ENCODE data around the gene SAA4. TPM values are rescaled to one million over a fixed set of nuclear protein-coding genes. Genes with fewer than 3 reads are reported as not detected.
"Not testable (repeated sequence)": the region's sequence is repeated elsewhere in the genome, so short reads cannot be mapped to it uniquely, and the experiment has no call there.

The SAA4 gene
- polyA plus RNA-seq, 2 of the 4 experiments (the other 2 are of a cell fraction) = not detected

GRCh38 chr11:18248561-18248960 lies 12.0 kb upstream of the SAA4 start, which contains the start of gene SAA2:
SAA2 (minus strand) TSS chr11:18248668; CDS start chr11:18248011, 657 bp downstream.
- DNase-seq (ENCODE audit: low read depth in 1 of 2, low spot score in 1 of 2) (no peak), ATAC-seq (no peak)
- TF ChIP-seq NR3C1 (IDR thresholded peaks at IDR 0.05) = no peak
- TF ChIP-seq POLR2A (IDR thresholded peaks at IDR 0.05; ENCODE audit: low read length) = no peak
- no peak for TF ChIP-seq MAZ (IDR thresholded peaks at IDR 0.05; ENCODE audit: borderline replicate concordance, low read depth, low read length)
- TF ChIP-seq HEYL (CRISPR knock-in tag; IDR thresholded peaks at IDR 0.05) = no peak
- TF ChIP-seq EHF (CRISPR knock-in tag; IDR thresholded peaks at IDR 0.05) = no peak
- TF ChIP-seq CHD2 (IDR thresholded peaks at IDR 0.05; ENCODE audit: low read length, partially characterized antibody) = no peak
- TF ChIP-seq CTCF (IDR thresholded peaks at IDR 0.05) = no peak
- no peak for TF ChIP-seq ZSCAN20 (CRISPR knock-in tag; IDR thresholded peaks at IDR 0.05)
- TF ChIP-seq KDM5A (IDR thresholded peaks at IDR 0.05) = no peak
- no peak for TF ChIP-seq NPAS2 (CRISPR knock-in tag; IDR thresholded peaks at IDR 0.05; ENCODE audit: borderline replicate concordance)

GRCh38 chr11:18247191-18247581 lies 10.6 kb upstream of the SAA4 start:
- H3K4me1 ChIP-seq; H3K9me3 ChIP-seq; H3K4me2 ChIP-seq; CTCF ChIA-PET; H3K27ac ChIP-seq; H3K4me3 ChIP-seq; FAIRE-seq; POLR2A ChIA-PET; DNase-seq (ENCODE audit: low read depth in 1 of 2, low spot score in 1 of 2): not testable (repeated sequence)
- WGBS (ENCODE audit: missing lambda C conversion rate) = 45% methylated on average over 5 of the region's 6 CpGs
- peak in 1 of 2 experiments; percentile 5; a peak in 1 of 6 replicates for ATAC-seq

More at GRCh38 chr11:18248561-18248960, 12.0 kb upstream of the SAA4 start, which contains the start of gene SAA2:
- ChIA-PET CTCF (interaction anchor here (0.5 kb wide), 1 partner anchor 13 kb away, joined by 5 read pairs; no protein-coding TSS in a partner anchor), POLR2A (no interaction called here)
- no peak for FAIRE-seq
- H3K4me1 ChIP-seq = no peaks in the 10 kb centered on the region
- H3K27ac ChIP-seq = no peak within 1 kb of the TSS
- WGBS (ENCODE audit: missing lambda C conversion rate) = 45% methylated on average over 5 of the region's 5 CpGs
- 0 out of 3 replicates have a peak, but pooled peaks cover 1% of the 10 kb centered on the region for H3K9me3 ChIP-seq
- no peak within 1 kb of the TSS for H3K4me3 ChIP-seq
- H3K4me2 ChIP-seq = no peak within 1 kb of the TSS

- ATAC-seq = peak; percentile 20 to 33; a peak in 3 of 6 replicates
- H3K4me2 ChIP-seq; FAIRE-seq; H3K4me1 ChIP-seq; H3K9me3 ChIP-seq; H3K4me3 ChIP-seq; POLR2A ChIA-PET; H3K27ac ChIP-seq; DNase-seq (ENCODE audit: low read depth in 1 of 2, low spot score in 1 of 2): not testable (repeated sequence)
- 69% methylated on average over 10 of the region's 11 CpGs for WGBS (ENCODE audit: missing lambda C conversion rate)
- CTCF ChIA-PET = interaction anchor here (0.6 to 1.4 kb wide), 2 partner anchors 11 to 176 kb away, joined by 4 to 5 read pairs; partner anchors contain the start of gene SAA4
Observed at GRCh38 chr11:18246379-18247190, 10.0 kb upstream of the SAA4 start.

DNA sequence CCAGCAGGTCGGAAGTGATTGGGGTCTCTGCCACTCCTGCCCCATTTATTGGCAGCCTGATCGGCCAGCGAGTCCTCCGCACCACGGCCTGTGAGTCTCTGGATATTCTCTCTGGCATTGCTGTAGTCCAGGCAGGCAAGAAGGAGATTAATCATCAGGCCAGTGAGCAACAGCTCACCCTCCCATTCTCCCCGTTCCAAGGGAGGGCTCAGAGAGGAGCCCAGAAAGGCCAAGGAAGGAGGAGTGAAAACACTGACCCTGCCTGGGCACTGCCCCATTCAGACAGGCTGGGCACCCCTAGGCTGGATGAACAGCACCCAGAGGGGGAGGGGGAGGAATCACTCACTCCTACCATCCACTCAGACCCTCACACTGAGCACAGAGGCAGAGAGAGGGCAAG lies 8.8 kb upstream of the SAA4 start:
- no peak for ATAC-seq
- FAIRE-seq = no peak
- H3K4me1 ChIP-seq = no peaks in the 10 kb centered on the region
- H3K4me3 ChIP-seq = no peak overlapping the region
- ChIA-PET POLR2A (no interaction called here), CTCF (interaction anchor here (1.4 to 1.6 kb wide), 2 partner anchors 9 to 20 kb away, joined by 3 to 4 read pairs; partner anchors contain the start of gene SAA4)
- no peak for DNase-seq (ENCODE audit: low read depth in 1 of 2, low spot score in 1 of 2)
- no peak overlapping the region for H3K27ac ChIP-seq
- WGBS (ENCODE audit: missing lambda C conversion rate) = 55% methylated on average over 6 of the region's 6 CpGs
- H3K4me2 ChIP-seq = no peak overlapping the region
- 0 out of 3 replicates have a peak, but pooled peaks cover 5% of the 10 kb centered on the region for H3K9me3 ChIP-seq
- TF ChIP-seq KDM1A (IDR thresholded peaks at IDR 0.05; ENCODE audit: low read depth) (no peak), RAD21 (conservative IDR thresholded peaks at IDR 0.05 in 1 of 2, IDR thresholded peaks at IDR 0.05 in 1 of 2) (no peak), MYC (IDR thresholded peaks at IDR 0.05; ENCODE audit: borderline replicate concordance, low read length) (no peak), HDAC2 (IDR thresholded peaks at IDR 0.05) (no peak), EP300 (IDR thresholded peaks at IDR 0.05) (no peak), PBX3 (IDR thresholded peaks at IDR 0.05) (no peak), HOXB5 (CRISPR knock-in tag; IDR thresholded peaks at IDR 0.05) (no peak), KDM5A (IDR thresholded peaks at IDR 0.05) (no peak), RARB (CRISPR knock-in tag; IDR thresholded peaks at IDR 0.05) (no peak), JUN (IDR thresholded peaks at IDR 0.05) (no peak)
- TF ChIP-seq, protein P1, sequence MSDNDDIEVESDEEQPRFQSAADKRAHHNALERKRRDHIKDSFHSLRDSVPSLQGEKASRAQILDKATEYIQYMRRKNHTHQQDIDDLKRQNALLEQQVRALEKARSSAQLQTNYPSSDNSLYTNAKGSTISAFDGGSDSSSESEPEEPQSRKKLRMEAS (IDR thresholded peaks at IDR 0.05) = no peak
- TF ChIP-seq, protein P2, sequence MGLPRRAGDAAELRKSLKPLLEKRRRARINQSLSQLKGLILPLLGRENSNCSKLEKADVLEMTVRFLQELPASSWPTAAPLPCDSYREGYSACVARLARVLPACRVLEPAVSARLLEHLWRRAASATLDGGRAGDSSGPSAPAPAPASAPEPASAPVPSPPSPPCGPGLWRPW (IDR thresholded peaks at IDR 0.05) = no peak
- TF ChIP-seq, protein P3, sequence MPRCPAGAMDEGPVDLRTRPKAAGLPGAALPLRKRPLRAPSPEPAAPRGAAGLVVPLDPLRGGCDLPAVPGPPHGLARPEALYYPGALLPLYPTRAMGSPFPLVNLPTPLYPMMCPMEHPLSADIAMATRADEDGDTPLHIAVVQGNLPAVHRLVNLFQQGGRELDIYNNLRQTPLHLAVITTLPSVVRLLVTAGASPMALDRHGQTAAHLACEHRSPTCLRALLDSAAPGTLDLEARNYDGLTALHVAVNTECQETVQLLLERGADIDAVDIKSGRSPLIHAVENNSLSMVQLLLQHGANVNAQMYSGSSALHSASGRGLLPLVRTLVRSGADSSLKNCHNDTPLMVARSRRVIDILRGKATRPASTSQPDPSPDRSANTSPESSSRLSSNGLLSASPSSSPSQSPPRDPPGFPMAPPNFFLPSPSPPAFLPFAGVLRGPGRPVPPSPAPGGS (IDR thresholded peaks at IDR 0.05) = no peak
- TF ChIP-seq, protein P4, sequence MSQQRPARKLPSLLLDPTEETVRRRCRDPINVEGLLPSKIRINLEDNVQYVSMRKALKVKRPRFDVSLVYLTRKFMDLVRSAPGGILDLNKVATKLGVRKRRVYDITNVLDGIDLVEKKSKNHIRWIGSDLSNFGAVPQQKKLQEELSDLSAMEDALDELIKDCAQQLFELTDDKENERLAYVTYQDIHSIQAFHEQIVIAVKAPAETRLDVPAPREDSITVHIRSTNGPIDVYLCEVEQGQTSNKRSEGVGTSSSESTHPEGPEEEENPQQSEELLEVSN (IDR thresholded peaks at IDR 0.05; ENCODE audit: borderline replicate concordance, low read depth) = no peak
